GM18499 (cell line): ENCODE data around the gene ALX3.
"Not testable (repeated sequence)": the region's sequence is repeated elsewhere in the genome, so short reads cannot be mapped to it uniquely, and the experiment has no call there.

ENCODE experiments used
- ATAC-seq: cut with Tn5 transposase; IDR thresholded peaks from one replicate; pipeline ENCODE4 v1.9.1; 2021; ENCODE audit warnings: moderate number of reproducible peaks; ENCODE audit not compliant: insufficient read depth, unreplicated experiment

Gene ALX3

DNA sequence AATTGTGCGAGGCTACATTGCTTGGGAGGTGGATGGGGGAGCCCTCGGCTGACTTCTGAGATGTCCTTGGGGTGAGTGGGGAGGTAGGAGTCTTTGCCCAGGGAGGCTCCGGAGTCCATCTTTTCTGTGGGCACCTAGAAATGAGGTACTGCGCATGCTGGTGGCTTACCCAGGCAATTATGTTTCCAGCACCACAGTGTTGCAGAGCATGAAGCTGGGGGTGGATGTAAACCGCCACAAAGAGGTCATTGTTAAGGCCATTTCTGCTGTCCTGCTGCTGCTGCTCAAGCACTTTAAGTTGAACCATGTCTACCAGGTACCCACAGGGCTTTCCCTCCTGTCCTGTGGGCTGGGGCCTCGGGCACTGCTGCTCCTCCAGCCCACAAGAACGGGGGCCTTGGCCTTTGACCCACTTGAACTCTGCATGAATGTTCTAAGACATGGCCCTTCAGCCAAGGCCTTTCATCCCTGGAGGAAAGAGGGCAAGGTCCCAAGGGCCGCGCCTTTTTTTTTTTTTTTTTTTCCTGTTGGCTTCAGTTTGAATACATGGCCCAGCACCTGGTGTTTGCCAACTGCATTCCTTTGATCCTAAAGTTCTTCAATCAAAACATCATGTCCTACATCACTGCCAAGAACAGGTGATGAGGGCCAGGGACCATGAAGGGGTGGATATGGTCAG lies 21.4 kb downstream of the ALX3 start:
- ATAC-seq: no peak

DNA sequence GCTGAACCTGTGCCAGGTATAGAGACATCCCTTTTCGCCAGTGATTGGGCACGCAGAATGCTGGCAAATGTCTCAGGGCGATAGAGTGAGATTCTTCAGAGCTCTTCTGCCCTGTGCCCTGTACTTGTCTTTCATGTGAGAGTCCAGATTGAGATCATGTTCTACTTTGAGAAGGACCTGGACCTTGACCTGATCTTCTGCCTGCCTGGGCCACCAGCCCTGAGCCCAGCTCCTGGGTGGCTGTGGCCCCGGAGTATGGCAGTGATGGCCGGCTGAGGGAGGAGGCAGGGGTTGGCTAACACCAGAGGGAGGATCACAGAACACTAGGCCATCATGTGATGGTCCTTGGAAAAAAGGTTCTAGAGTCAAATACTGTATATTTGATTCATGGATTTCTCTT lies 22.2 kb downstream of the ALX3 start:
- ATAC-seq: no peak

GRCh38 chr1:110047463-110047862 lies 23.0 kb downstream of the ALX3 start:
- no peak for ATAC-seq

DNA sequence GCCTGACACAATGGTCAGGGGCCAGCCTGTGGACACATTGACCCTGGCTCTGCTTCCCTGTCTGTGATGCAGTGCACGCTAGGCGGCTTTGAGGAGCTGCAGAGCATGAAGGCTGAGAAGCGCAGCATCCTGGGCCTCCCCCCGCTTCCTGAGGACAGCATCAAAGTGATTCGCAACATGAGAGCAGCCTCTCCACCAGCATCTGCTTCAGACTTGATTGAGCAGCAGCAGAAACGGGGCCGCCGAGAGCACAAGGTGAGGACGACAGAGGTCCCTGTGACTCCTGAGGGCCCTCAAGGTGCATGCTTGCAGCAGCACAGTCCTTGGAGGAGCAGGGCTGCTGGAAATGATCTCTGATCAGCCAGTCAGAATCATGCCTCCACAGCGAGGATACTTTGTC lies 27.5 kb downstream of the ALX3 start:
- no peak for ATAC-seq

DNA sequence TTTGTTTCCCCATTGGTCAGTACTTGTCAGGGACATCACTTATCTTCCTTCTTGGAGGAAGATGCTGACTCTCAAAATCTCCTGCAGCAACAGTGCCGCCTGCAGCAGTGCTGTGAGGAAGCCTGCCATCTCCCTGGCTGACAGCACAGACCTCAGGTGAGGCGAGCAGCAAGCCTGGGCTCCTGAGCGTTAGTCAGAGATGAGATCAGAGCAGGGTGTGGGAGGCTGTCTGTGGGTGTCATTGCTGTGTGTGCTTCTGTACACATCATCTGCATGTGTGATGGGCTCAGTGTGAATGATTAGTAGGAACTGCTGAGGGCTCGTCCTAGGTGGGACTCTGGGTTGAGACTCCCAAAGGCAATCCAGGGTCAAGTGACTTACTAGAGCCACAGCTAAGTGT lies 29.9 kb downstream of the ALX3 start:
- ATAC-seq: no peak

GRCh38 chr1:110039641-110040040 lies 30.8 kb downstream of the ALX3 start:
- no peak for ATAC-seq

DNA sequence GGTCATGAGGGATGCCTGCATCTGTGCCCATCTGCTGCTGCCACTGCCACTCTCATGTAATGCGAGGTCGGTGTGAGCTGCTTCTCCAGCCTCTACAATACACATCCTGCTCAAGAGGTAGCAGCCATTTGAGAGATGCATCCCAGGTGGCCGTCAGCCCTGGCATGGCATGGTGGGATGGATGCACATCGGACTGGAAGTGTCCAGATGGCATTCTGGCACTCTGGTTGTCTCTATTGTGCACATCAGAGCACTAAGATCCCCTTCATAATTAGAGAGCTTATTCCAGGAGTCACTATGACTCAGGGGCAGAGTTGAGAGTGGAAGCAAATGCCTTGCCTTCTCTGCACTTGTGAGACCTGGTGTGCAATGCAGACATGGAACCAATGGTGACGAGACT lies 32.2 kb downstream of the ALX3 start:
- ATAC-seq: no peak

DNA sequence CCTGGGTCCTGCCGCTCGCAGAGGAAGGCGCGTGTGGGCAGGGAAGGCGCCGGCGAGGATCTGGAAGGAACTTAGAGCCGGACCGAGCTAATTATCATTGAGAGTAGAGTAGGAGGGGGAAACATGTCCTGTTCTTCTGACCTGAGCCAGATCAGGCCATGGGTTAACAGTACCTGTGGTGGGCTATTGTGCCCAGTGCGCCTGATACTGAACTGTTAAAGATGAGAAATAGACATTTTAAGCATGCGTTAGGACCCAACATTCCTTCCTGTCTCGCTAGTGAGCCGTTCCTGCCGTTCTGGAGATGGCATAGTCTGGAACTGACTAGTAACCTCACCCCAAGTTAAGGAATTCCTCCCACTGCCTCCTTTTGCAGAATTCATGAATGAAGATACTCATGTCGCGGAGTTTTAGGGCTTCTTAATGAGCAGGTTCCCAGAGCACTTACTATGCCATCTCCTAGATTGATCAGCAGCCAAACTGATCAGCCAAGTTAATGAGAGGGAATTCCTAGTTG lies 35.2 kb downstream of the ALX3 start:
- ATAC-seq: peak; percentile 7

GRCh38 chr1:110034451-110035235 lies 35.8 kb downstream of the ALX3 start, which contains the start of gene STRIP1:
Gene STRIP1, plus strand, starts transcription at chr1:110034624. Its CDS starts 14 bp downstream, at chr1:110034638.
- ATAC-seq: peak; percentile 89

DNA sequence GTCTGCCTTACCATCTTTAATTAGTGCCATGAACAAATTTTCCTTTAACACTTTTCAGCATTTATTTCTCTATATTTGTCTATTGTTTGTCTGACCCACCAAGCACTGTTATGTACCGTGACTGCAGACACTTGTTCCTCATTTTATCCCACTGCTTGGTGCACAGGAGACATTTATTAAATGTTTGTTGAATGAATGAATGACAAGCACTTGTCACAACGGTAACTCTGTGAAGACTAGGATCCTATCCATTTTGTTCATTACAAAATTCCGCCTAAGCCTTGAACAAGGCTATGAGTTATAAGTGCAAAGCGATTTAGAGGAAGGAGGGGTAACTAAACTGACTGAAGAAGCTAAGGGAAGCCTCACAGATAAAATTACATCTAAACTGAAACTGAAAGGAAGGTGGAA lies 36.4 kb downstream of the ALX3 start:
- ATAC-seq: no peak

DNA sequence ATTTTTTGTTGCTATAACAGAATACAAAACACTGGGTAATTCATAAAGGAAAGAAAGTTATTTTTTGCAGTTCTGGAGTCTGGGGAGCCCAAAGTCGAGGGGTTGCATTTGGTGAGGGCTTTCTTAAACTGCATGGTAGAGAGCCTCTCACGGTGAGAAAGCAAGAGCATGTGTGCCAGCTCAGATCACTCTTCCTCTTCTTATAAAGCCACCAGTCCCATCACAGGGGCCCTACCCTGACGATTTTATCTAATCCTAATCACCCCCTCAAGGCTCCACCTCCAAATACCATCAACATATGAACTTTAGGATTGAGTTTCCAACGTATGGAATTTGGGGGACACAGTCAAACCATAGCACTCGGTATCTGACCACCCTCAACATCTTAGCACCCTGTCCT lies 37.1 kb downstream of the ALX3 start:
- ATAC-seq: no peak

DNA sequence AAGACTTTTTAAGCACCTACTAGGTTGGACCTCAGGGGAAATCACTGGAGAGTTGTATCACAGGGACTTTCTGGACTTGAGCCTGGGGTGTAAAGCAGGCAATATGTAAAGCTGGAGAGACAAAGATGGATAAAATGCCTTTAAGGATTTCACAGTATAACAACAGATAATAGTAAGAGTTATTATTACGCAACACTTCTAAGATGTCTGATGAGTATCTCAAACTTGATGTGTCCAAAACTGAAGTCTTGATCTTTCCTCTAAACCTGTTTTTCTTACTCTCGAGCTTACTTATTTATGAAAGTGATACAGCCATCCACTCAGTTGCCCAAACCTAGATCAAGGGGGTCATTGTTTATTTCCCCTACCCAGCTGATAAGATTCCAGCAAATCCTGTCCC lies 38.1 kb downstream of the ALX3 start:
- no peak for ATAC-seq

- ATAC-seq: not testable (repeated sequence)
Measured at GRCh38 chr1:110030687-110031086, 39.8 kb downstream of the ALX3 start.

DNA sequence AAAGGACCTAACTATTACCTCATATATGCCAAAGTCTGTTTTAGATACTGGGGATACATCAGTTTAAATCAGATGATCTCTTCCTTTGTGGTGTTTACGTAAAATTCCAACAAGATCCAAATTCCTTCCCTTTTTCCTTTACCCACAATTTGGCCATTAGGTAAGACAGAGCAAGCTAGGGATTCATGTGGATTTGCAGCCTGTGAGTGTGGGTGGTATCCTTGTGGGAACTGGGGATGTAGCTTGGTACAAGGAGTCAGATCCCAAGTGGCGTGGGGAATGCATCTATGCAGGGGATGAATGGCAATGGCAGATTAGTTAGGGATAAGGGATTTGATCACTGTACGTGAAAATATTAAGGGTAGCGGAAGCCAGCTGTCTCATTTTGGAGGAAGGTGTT lies 45.9 kb downstream of the ALX3 start:
- ATAC-seq: no peak

DNA sequence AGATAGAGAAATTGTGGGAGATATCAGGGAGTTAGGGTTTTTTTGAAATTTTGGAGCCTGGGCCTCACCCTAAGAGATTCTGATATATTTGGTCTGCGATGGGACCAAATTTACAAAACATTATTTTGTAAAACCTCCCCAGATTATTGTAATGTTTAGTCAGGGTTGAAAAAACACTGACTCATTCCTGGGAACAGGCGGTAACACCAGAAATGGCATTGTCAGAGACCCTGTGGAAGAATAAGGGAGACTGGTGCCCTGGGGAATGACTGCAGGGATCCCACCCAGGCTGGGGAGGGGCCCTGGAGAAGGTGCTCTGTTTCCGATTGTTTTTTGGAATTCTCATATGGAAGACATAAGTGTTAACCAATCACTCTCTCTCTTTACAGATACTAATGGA lies 49.2 kb downstream of the ALX3 start:
- ATAC-seq: no peak

GRCh38 chr1:110019770-110020169 lies 50.7 kb downstream of the ALX3 start:
- no peak for ATAC-seq

DNA sequence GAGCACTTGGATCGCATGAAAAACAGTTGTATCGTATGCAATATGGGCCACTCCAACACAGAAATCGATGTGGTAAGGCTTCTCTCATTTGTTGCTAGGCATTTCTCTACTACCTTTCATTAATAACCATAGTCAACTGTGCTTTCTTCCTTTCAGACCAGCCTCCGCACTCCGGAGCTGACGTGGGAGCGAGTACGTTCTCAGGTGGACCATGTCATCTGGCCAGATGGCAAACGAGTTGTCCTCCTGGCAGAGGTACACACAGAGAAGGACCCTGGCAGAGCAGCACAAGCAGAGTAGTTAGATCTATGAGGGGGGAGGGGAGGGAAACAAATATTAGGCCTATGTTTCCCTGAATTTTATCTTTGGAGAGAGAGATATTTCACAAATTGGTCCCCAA lies 52.1 kb downstream of the ALX3 start:
- ATAC-seq: no peak

DNA sequence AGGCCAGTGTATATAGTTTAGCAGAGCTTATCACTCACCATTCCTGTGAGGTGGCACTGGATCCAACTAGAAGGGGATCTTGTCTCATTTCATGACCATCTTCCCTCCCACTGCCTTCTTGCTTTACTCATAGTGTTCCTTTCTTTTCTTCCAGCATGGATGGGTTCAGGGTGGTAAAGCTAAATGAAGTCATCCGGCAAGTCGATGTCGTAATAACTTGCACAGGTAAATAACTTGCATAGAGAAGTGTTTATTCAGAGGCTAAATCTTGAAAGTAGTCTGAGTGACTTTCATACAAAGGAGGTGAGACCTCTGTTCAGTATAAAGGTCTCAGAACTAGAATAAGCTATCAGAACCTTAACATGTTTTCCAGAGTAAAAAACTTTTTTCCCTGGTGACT lies 52.7 kb downstream of the ALX3 start:
- no peak for ATAC-seq

DNA sequence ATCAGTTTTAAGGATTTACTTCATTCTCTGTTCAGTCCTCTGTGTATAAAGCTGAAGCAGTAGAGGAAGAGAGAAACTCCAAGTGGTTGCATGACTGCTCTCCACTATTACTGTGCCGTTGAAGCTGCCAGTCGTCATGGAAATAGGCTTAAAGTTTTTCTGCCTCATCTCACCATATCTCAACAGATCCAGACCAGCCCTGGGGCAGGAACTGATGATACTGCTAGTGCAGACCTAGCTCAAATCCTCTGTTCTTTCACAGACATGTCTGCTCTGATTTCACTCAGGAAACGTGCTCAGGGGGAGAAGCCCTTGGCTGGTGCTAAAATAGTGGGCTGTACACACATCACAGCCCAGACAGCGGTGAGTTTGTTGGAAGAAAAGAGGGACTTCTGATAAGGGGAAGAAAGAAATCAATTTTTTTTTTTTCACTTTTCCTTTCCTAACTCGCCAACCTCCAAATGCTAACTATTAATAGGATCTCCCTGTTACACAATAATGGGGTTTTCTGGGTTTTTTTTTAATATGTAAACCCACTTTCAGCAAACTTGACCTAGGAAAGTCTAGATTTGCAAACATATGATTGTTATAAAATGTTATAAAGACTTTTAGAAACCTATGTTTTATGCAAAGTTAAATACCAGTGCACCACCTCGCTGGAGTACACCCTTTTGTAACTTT lies 58.2 kb downstream of the ALX3 start:
- ATAC-seq: peak; percentile 37

GRCh38 chr1:110011527-110012041 lies 58.9 kb downstream of the ALX3 start:
- ATAC-seq: peak; percentile 88
